Transverse colon (tissue), 4 donors: Measurements from ENCODE around the gene ATP6V0D1. TPM values are rescaled to one million over a fixed set of nuclear protein-coding genes. Genes with fewer than 3 reads are reported as not detected.

Source experiments
- DNase-seq: peaks from one replicate; pipeline ENCODE4 v3.0.0-alpha.2; 2019
- H3K27ac ChIP-seq, 4 donors: fragments of 200-600 bp; sonication (generic); 2 replicates each; pipeline ENCODE4 v1.5.1; 2016 to 2018; ENCODE audit warnings: inconsistent platforms in 4 of 4
- H3K27me3 ChIP-seq: fragments of 200-600 bp; sonication (generic); 2 replicates; pipeline ENCODE4 v1.5.1; 2017; ENCODE audit warnings: inconsistent platforms
- H3K36me3 ChIP-seq, 4 donors: fragments of 200-600 bp; sonication (generic); 2 replicates each; pipeline ENCODE4 v1.5.1; 2017 to 2019; ENCODE audit warnings: inconsistent platforms in 4 of 4
- H3K4me1 ChIP-seq, 4 donors: fragments of 200-600 bp; sonication (generic); 2 replicates each; pipeline ENCODE4 v1.5.1; 2017 to 2020; ENCODE audit warnings: inconsistent platforms in 4 of 4
- H3K4me3 ChIP-seq, 4 donors: fragments of 200-600 bp; sonication (generic); 1 replicate in 1 of 4; 2 replicates in 3 of 4; pipeline versions ENCODE4 v1.5.1 to v1.6.1; 2017 to 2019; ENCODE audit warnings: inconsistent platforms in 4 of 4
- H3K9me3 ChIP-seq, 2 donors: fragments of 200-600 bp; sonication (generic); 2 replicates each; pipeline ENCODE4 v1.5.1; 2017 to 2019; ENCODE audit warnings: inconsistent platforms in 2 of 2
- EP300 ChIP-seq: sonication (generic); formaldehyde crosslinking; IDR thresholded peaks from one replicate; pipeline ENCODE4 v1.6.1; 2017; ENCODE audit warnings: antibody characterized with exemption, low read depth
- POLR2A ChIP-seq: fragments of 450-650 bp; IDR thresholded peaks from one replicate; pipeline ENCODE4 v1.6.1; 2016; ENCODE audit warnings: antibody characterized with exemption, mild to moderate bottlenecking, moderate library complexity
- POLR2AphosphoS5 ChIP-seq, 3 donors: sonication (generic); formaldehyde crosslinking; IDR thresholded peaks; one replicate each; pipeline ENCODE4 v1.6.1; 2016; ENCODE audit warnings: antibody characterized with exemption in 3 of 3
- WGBS, 2 donors: methylation state at CpG; one replicate each; pipeline ENCODE4 v1.1.5; 2018; ENCODE audit warnings: low coverage in 1 of 2; 5-methylcytosine and 5-hydroxymethylcytosine counted together
- in situ Hi-C, 4 donors: fragments of 200-750 bp; cut with MboI; loops; one replicate each; pipeline versions ENCODE4 v1.15.0 to v1.15.1; 2017; ENCODE audit warnings: low sequenced_read_pairs in 3 of 4, low pct_ligation_motif_present in 1 of 4, low pct_unique_long_range_greater_than_20kb in 1 of 4
- intact Hi-C: fragments of 100-400 bp; cut with DNase I; formaldehyde crosslinking; loops from one replicate; pipeline ENCODE4 v1.15.1; 2023; ENCODE audit warnings: low total_unique reads
- total RNA-seq, 4 donors: library from RNA; depleted of rRNA; stranded (reverse); fragments of >200 nt; gene quantifications; one replicate each; pipeline ENCODE4 v1.1.0, GENCODE V29; 2016
- TF ChIP-seq, protein P1 (sequence below), 5 experiments: fragments of 200-600 bp in 3 of 5; fragments of 450-650 bp in 2 of 5; sonication (generic) in 3 of 5; IDR thresholded peaks; 1 replicate in 2 of 5; 2 replicates in 3 of 5; pipeline ENCODE4 v1.5.1; 2016 to 2017; ENCODE audit warnings: antibody characterized with exemption in 5 of 5, inconsistent platforms in 3 of 5, mild to moderate bottlenecking in 2 of 5, moderate library complexity in 1 of 5

ATP6V0D1 gene
- total RNA-seq, 4 donors from 2014 or later = 218 to 457 (median 386) TPM

DNA sequence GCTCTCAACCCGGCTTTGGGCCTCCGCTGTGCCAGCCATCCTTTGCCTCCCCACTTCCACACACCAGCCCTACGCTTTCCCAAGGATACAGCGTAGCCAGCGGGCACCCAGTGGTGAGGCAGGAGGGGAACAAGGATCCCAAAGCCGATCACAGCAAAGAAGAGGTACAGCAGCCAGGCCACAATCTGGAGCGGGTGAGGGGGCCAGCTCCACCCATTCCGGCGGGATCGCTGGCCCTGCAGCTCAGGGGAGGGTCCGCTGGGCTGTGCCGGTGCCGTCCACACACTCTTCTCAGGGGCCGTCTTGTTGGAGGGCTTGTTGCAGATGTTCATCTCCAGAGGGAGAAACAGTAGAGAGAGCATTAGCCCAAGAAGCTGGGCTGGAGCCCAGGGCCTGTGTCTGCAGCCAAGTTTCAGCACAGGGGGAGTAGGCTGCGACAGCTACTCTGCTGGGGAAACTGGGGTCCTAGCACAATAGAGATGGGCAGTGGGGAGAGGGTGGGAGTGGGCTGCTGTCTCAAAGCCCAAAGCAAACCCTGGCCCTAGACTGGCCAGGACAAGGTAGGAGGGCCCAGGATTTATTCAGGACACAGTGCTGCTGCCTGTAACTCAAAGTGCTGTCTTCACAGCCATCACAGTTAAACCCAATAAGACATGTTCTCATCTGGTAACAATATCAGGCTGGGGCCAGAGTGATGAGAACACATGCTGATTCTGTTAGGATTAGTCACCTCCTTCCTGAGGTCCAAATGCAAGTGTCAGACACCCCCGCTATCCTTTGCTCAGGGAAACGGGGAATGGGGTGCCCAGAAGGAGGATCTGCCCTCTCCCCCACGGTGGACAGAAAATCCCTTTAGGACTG lies 74.6 kb downstream of the ATP6V0D1 start:
- no peaks in the 10 kb centered on the region for H3K27me3 ChIP-seq
- no peaks in the 10 kb centered on the region for H3K9me3 ChIP-seq
- peak overlapping the region; percentile 37 to 81 (median 60) for H3K27ac ChIP-seq
- peaks cover 5 to 24% (median 12%) of the 10 kb centered on the region in 4 donors for H3K4me1 ChIP-seq
- TF ChIP-seq POLR2AphosphoS5 (IDR thresholded peaks at IDR 0.05) (no peak), EP300 (no peak), POLR2A (no peak)
- TF ChIP-seq, protein P1, sequence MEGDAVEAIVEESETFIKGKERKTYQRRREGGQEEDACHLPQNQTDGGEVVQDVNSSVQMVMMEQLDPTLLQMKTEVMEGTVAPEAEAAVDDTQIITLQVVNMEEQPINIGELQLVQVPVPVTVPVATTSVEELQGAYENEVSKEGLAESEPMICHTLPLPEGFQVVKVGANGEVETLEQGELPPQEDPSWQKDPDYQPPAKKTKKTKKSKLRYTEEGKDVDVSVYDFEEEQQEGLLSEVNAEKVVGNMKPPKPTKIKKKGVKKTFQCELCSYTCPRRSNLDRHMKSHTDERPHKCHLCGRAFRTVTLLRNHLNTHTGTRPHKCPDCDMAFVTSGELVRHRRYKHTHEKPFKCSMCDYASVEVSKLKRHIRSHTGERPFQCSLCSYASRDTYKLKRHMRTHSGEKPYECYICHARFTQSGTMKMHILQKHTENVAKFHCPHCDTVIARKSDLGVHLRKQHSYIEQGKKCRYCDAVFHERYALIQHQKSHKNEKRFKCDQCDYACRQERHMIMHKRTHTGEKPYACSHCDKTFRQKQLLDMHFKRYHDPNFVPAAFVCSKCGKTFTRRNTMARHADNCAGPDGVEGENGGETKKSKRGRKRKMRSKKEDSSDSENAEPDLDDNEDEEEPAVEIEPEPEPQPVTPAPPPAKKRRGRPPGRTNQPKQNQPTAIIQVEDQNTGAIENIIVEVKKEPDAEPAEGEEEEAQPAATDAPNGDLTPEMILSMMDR (IDR thresholded peaks at IDR 0.05) = no peak
- 60 to 80% methylated on average over 1 to 18 of the region's 18 CpGs for WGBS, 2 donors
- DNase-seq = no peak
- intact Hi-C loops = no loop called here
- H3K4me3 ChIP-seq = no peak overlapping the region
- in situ Hi-C loops = no loop called here
- no peaks in the 10 kb centered on the region for H3K36me3 ChIP-seq

- in situ Hi-C loops (no loop called here), intact Hi-C loops (no loop called here)
- WGBS, 2 donors = 92 to 100% methylated on average over 2 to 8 of the region's 8 CpGs
Observed at GRCh38 chr16:67405336-67405735, 75.6 kb downstream of the ATP6V0D1 start.

DNA sequence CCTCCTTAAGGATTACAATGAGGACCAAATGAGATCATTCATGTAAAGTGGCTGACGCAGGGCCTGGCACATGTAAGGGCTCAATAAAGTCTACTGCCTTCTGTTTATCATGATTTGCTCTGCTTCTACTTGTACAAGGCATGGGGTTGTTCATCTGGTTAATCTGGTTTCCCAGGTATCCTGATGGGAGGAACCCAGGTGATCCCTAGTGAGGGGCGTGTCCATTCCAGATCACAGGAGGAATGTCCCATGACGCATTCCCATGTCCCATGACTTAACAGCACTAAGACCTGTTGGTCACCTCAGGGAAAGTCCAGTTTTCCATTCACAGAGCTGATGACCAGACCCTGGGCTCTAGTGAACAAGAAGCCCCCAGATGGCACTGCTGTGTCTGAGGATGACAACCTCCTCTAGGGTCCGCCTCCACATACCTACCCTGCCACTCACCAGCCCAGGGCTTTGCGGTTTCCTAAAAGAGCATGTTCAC lies 76.2 kb downstream of the ATP6V0D1 start:
- in situ Hi-C loops = no loop called here
- intact Hi-C loops = no loop called here
- peak; percentile 87 for DNase-seq
- Histone ChIP-seq H3K27me3 (no peaks in the 10 kb centered on the region), H3K9me3 (no peaks in the 10 kb centered on the region), H3K4me3 (no peak overlapping the region), H3K36me3 (no peaks in the 10 kb centered on the region), H3K27ac (peak overlapping the region; percentile 79 to 83 (median 82)), H3K4me1 (peaks cover 5 to 26% (median 13%) of the 10 kb centered on the region in 4 donors)
- TF ChIP-seq POLR2A (no peak), POLR2AphosphoS5 (IDR thresholded peaks at IDR 0.05) (peak; percentile 50 to 87 (median 82)), EP300 (peak; percentile 90)
- TF ChIP-seq, protein P1 (IDR thresholded peaks at IDR 0.05) = no peak
- WGBS, 2 donors = 79% methylated on average over 5 of the region's 5 CpGs; no CpG with 5 or more reads in 1 of the 2 donors

More at GRCh38 chr16:67405336-67405735, 75.6 kb downstream of the ATP6V0D1 start:
- Histone ChIP-seq H3K4me1 (peaks cover 5 to 24% (median 12%) of the 10 kb centered on the region in 4 donors), H3K36me3 (no peaks in the 10 kb centered on the region), H3K27me3 (no peaks in the 10 kb centered on the region), H3K27ac (peak overlapping the region; percentile 49 to 81 (median 69)), H3K4me3 (no peak overlapping the region), H3K9me3 (no peaks in the 10 kb centered on the region)
- no peak for DNase-seq
- TF ChIP-seq EP300 = no peak
- TF ChIP-seq, protein P1 (IDR thresholded peaks at IDR 0.05) = no peak
- TF ChIP-seq POLR2A = no peak
- TF ChIP-seq POLR2AphosphoS5 (IDR thresholded peaks at IDR 0.05) = no peak

DNA sequence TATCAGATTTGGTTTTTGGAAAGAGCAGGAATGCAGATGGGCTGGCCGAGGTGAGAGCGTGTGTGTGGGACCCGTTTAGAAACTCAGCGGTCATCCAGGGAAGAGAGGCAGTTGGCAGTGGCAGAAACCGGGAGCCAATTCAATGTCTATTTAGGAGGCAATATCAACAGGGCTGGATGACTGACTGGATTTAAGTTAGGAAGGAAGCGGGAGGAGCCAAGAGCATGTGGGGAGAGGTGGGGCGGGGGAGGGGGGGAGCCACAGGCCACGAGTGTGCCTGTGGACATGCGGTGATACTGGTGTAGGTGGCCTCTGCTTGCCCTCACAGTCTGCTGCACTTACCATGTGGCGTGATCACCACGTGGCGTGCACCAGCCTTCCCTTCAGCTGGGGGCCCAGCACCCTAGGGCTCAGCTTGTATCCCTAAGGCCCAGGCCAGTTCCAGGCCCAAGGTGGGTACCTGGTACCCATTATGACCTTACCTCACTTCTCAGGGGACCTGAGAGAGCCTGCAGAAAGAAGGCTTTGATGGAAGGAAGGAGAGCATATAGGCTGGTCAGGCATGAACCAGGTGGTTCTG lies 76.9 kb downstream of the ATP6V0D1 start:
- H3K27ac ChIP-seq = peak overlapping the region; percentile 79 to 83 (median 82)
- H3K27me3 ChIP-seq = no peaks in the 10 kb centered on the region
- in situ Hi-C loops = no loop called here
- intact Hi-C loops = no loop called here
- peaks cover 9 to 33% (median 19%) of the 10 kb centered on the region in 4 donors for H3K4me1 ChIP-seq
- H3K36me3 ChIP-seq = no peaks in the 10 kb centered on the region
- H3K9me3 ChIP-seq = no peaks in the 10 kb centered on the region
- DNase-seq = no peak
- TF ChIP-seq, protein P1 (IDR thresholded peaks at IDR 0.05) = no peak
- TF ChIP-seq POLR2A = no peak
- H3K4me3 ChIP-seq = no peak overlapping the region
- 70 to 74% methylated on average over 2 to 12 of the region's 12 CpGs for WGBS, 2 donors
